Neural progenitor cell (in vitro differentiated cells): Measurements from ENCODE around the gene CACYBP. TPM values are rescaled to one million over a fixed set of nuclear protein-coding genes. Genes with fewer than 3 reads are reported as not detected.
A peak's percentile ranks its signal among the peaks of the same experiment; 100 is the strongest.

Experiments used
- DNase-seq: peaks from one replicate; pipeline ENCODE4 v3.0.0-alpha.2; 2016; ENCODE audit warnings: low spot score
- H2AFZ ChIP-seq: fragments of 200-600 bp; sonication (generic); replicated peaks from 2 replicates; pipeline ENCODE4 v1.6.1; 2016; ENCODE audit warnings: antibody characterized with exemption
- H3F3A ChIP-seq: fragments of 200-600 bp; sonication (generic); 2 replicates; pipeline ENCODE4 v1.6.1; 2016; ENCODE audit warnings: antibody characterized with exemption, low read depth
- H3K27ac ChIP-seq: fragments of 200-600 bp; sonication (generic); 2 replicates; pipeline ENCODE4 v1.5.1; 2016; ENCODE audit warnings: mild to moderate bottlenecking
- H3K27me3 ChIP-seq: fragments of 200-600 bp; sonication (generic); 2 replicates; pipeline ENCODE4 v1.6.1; 2016; ENCODE audit warnings: mild to moderate bottlenecking, moderate library complexity
- H3K36me3 ChIP-seq: fragments of 200-600 bp; sonication (generic); 2 replicates; pipeline ENCODE4 v1.5.1; 2016
- H3K4me1 ChIP-seq: fragments of 200-600 bp; sonication (generic); 2 replicates; pipeline ENCODE4 v1.6.1; 2016; ENCODE audit warnings: mixed run types
- H3K4me2 ChIP-seq: fragments of 200-600 bp; sonication (generic); 2 replicates; pipeline ENCODE4 v1.6.1; 2016
- H3K4me3 ChIP-seq: fragments of 200-600 bp; sonication (generic); 2 replicates; pipeline ENCODE4 v1.5.1; 2016
- H3K79me2 ChIP-seq: fragments of 200-600 bp; sonication (generic); 2 replicates; pipeline ENCODE4 v1.6.1; 2016; ENCODE audit warnings: low read depth
- H3K9ac ChIP-seq: fragments of 200-600 bp; sonication (generic); 2 replicates; pipeline ENCODE4 v1.6.1; 2016
- H3K9me3 ChIP-seq: fragments of 200-600 bp; sonication (generic); 2 replicates; pipeline ENCODE4 v1.5.1; 2016; ENCODE audit warnings: low read depth
- H4K20me1 ChIP-seq: fragments of 200-600 bp; sonication (generic); 2 replicates; pipeline ENCODE4 v1.6.1; 2016; ENCODE audit warnings: low read depth
- H3K27ac Mint-ChIP-seq: 3 replicates; pipeline ENCODE4 v1.8.0; 2021; ENCODE audit warnings: mixed read lengths
- H3K27me3 Mint-ChIP-seq: 2 replicates; pipeline ENCODE4 v1.8.0; 2022; ENCODE audit warnings: low read depth, mild to moderate bottlenecking, inconsistent platforms, moderate library complexity, mixed read lengths; ENCODE audit not compliant: insufficient read depth
- H3K36me3 Mint-ChIP-seq: 3 replicates; pipeline ENCODE4 v1.8.0; 2021; ENCODE audit warnings: mixed read lengths
- H3K4me1 Mint-ChIP-seq: 3 replicates; pipeline ENCODE4 v1.8.0; 2021; ENCODE audit warnings: mixed read lengths
- H3K4me3 Mint-ChIP-seq: 3 replicates; pipeline ENCODE4 v1.8.0; 2021; ENCODE audit warnings: mild to moderate bottlenecking, moderate library complexity, mixed read lengths
- H3K9me3 Mint-ChIP-seq: 3 replicates; pipeline ENCODE4 v1.8.0; 2020; ENCODE audit warnings: mixed read lengths
- EZH2 ChIP-seq: fragments of 200-600 bp; sonication (generic); IDR thresholded peaks from 2 replicates; pipeline ENCODE4 v1.6.1; 2017; ENCODE audit warnings: antibody characterized with exemption, mild to moderate bottlenecking, moderate library complexity
- EZH2phosphoT487 ChIP-seq: fragments of 200-600 bp; sonication (generic); IDR thresholded peaks from 2 replicates; pipeline ENCODE4 v1.6.1; 2017; ENCODE audit warnings: antibody characterized with exemption
- total RNA-seq: library from RNA; depleted of rRNA; stranded (reverse); fragments of >200 nt; gene quantifications from 2 replicates; pipeline ENCODE4 v1.2.3, GENCODE V29; 2015; ENCODE audit warnings: low replicate concordance
- TF ChIP-seq, protein P1 (sequence below): fragments of 200-600 bp; sonication (generic); IDR thresholded peaks from 2 replicates; pipeline ENCODE4 v1.5.1; 2017; ENCODE audit warnings: antibody characterized with exemption, mild to moderate bottlenecking

The CACYBP gene
- total RNA-seq, 1 donor from 2014 or later = 166 TPM

DNA sequence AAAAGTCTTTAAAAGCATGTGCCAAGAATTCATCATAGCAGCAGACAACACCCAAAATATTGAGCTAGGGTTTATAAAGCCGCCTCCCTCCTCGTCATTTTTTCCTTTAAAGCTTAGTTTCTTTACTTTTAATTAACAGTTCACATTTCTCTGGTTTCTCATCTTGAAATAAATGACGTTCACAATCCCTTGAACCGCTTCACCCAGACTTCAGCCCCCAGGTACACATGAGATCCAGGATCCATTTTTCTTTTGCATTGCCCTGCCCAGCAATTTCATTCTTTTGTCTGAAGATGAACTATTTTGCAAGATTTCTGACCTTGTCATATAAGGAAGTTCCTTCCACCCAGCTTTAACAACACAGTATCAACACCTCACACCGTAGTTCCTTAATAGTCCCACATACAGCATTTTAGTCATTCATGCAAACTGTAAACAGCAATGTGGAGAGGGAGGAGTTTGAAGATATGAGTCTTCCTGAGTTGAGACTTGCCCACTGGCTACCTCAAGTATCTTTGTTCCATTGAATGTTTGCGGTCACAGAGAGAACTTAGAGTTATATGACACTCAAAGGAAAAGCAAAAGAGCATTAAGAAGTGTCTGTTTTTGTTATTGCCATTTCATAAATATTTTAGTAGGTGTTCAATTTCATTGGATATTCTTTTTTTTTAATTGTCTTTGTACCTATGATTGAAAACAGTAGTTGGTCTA is 35.3 kb upstream of the CACYBP start:
- no peak overlapping the region for H3K9ac ChIP-seq
- no peaks in the 10 kb centered on the region for H3K9me3 ChIP-seq
- no peaks in the 10 kb centered on the region for H3K27me3 ChIP-seq
- no peaks in the 10 kb centered on the region for H3K79me2 ChIP-seq
- H3F3A ChIP-seq = no peaks in the 10 kb centered on the region
- Mint-ChIP-seq H3K4me1 (peaks cover 23% of the 10 kb centered on the region), H3K36me3 (no peaks in the 10 kb centered on the region), H3K4me3 (no peak overlapping the region), H3K27me3 (no peaks in the 10 kb centered on the region), H3K9me3 (no peaks in the 10 kb centered on the region), H3K27ac (no peak overlapping the region)
- H3K27ac ChIP-seq = no peak overlapping the region
- DNase-seq = no peak
- no peak overlapping the region for H3K4me2 ChIP-seq
- H3K4me1 ChIP-seq = peaks cover 11% of the 10 kb centered on the region
- TF ChIP-seq, protein P1, sequence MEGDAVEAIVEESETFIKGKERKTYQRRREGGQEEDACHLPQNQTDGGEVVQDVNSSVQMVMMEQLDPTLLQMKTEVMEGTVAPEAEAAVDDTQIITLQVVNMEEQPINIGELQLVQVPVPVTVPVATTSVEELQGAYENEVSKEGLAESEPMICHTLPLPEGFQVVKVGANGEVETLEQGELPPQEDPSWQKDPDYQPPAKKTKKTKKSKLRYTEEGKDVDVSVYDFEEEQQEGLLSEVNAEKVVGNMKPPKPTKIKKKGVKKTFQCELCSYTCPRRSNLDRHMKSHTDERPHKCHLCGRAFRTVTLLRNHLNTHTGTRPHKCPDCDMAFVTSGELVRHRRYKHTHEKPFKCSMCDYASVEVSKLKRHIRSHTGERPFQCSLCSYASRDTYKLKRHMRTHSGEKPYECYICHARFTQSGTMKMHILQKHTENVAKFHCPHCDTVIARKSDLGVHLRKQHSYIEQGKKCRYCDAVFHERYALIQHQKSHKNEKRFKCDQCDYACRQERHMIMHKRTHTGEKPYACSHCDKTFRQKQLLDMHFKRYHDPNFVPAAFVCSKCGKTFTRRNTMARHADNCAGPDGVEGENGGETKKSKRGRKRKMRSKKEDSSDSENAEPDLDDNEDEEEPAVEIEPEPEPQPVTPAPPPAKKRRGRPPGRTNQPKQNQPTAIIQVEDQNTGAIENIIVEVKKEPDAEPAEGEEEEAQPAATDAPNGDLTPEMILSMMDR = no peak
- TF ChIP-seq EZH2phosphoT487 (no peak), EZH2 (no peak)
- H2AFZ ChIP-seq = no peak overlapping the region
- no peaks in the 10 kb centered on the region for H3K36me3 ChIP-seq
- H3K4me3 ChIP-seq = no peak overlapping the region
- no peaks in the 10 kb centered on the region for H4K20me1 ChIP-seq

DNA sequence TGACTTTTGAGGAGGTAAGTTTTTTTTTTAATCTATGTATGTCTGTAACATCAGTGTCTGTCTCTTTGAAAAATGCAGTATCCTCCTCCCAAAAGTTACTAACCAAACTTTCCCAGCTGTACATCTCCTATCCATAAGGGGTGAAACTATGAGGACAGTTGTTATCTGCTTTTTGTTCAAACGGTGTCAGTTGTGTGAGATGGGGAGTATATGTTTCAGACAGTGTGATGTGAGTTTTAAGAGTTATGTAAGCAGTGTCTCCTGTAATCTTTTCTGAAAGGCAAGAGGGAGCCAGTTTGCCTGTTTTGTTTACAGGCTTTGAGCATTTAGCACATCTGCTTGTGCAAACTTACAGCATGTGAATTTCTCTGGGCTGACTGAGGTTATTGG is 34.8 kb upstream of the CACYBP start:
- Histone ChIP-seq H3K27ac (no peak overlapping the region), H3K79me2 (no peaks in the 10 kb centered on the region), H3K9me3 (no peaks in the 10 kb centered on the region), H3K9ac (no peak overlapping the region), H3K4me1 (peaks cover 11% of the 10 kb centered on the region), H2AFZ (peak overlapping the region; percentile 12), H3K36me3 (no peaks in the 10 kb centered on the region), H3K4me2 (peak overlapping the region; percentile 2), H3F3A (no peaks in the 10 kb centered on the region), H3K4me3 (no peak overlapping the region), H3K27me3 (no peaks in the 10 kb centered on the region), H4K20me1 (no peaks in the 10 kb centered on the region)
- Mint-ChIP-seq H3K9me3 (no peaks in the 10 kb centered on the region), H3K36me3 (no peaks in the 10 kb centered on the region), H3K27ac (no peak overlapping the region), H3K27me3 (no peaks in the 10 kb centered on the region), H3K4me1 (peaks cover 23% of the 10 kb centered on the region), H3K4me3 (no peak overlapping the region)
- no peak for DNase-seq
- TF ChIP-seq EZH2phosphoT487 (no peak), EZH2 (no peak)
- TF ChIP-seq, protein P1 = no peak

DNA sequence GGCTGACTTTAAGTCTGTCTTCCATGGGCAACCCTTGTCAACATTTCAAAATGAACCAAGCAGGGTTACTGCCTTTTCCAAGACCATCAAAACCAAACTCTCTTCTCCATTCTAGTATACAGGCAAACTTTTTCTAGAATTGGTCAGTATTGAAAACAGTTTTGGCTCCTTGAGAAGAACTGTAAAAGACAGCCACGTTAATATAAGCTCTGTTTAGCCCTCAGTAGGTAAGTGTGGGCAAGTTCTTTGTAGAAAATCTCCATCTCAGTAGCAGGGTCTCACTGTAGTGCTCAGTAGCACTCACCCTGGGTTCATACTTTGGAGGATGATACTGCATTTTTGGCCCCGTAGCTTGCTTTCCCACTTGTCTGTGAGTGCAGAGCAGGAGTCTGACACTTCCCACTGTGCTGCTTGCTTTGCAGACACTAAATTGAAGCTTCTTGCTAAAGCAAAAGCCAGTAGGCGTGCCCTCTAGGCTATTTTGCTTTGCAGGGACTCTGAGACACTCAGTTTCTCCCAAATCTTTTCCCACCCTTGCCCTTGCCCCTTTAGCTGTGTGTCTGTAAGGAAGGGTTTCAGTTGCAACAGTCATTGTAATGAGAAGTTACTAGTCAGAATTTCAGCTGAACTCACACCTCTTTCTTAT is 34.3 kb upstream of the CACYBP start:
- H3K79me2 ChIP-seq = no peaks in the 10 kb centered on the region
- H3F3A ChIP-seq = no peaks in the 10 kb centered on the region
- H3K9ac ChIP-seq = no peak overlapping the region
- TF ChIP-seq EZH2 (no peak), EZH2phosphoT487 (no peak)
- TF ChIP-seq, protein P1 = no peak
- H3K9me3 ChIP-seq = no peaks in the 10 kb centered on the region
- no peaks in the 10 kb centered on the region for H3K27me3 Mint-ChIP-seq
- H3K27ac Mint-ChIP-seq = no peak overlapping the region
- DNase-seq = no peak
- no peak overlapping the region for H3K4me3 ChIP-seq
- peaks cover 23% of the 10 kb centered on the region for H3K4me1 Mint-ChIP-seq
- H3K4me3 Mint-ChIP-seq = no peak overlapping the region
- H2AFZ ChIP-seq = peak overlapping the region; percentile 12
- no peak overlapping the region for H3K27ac ChIP-seq
- H3K9me3 Mint-ChIP-seq = no peaks in the 10 kb centered on the region
- no peaks in the 10 kb centered on the region for H3K36me3 Mint-ChIP-seq
- H4K20me1 ChIP-seq = no peaks in the 10 kb centered on the region
- no peaks in the 10 kb centered on the region for H3K36me3 ChIP-seq
- H3K4me2 ChIP-seq = peak overlapping the region; percentile 2
- H3K27me3 ChIP-seq = no peaks in the 10 kb centered on the region
- peaks cover 11% of the 10 kb centered on the region for H3K4me1 ChIP-seq
